Diencephalon (tissue), 1 donor: ENCODE data around the gene OR2J1. TPM values are rescaled to one million over a fixed set of nuclear protein-coding genes. Genes with fewer than 3 reads are reported as not detected.

ENCODE experiments used
- total RNA-seq: library from RNA; depleted of rRNA; stranded (reverse); fragments of >200 nt; gene quantifications from one replicate; pipeline ENCODE4 v1.2.3, GENCODE V29; 2014

The OR2J1 gene
- total RNA-seq = not detected

DNA sequence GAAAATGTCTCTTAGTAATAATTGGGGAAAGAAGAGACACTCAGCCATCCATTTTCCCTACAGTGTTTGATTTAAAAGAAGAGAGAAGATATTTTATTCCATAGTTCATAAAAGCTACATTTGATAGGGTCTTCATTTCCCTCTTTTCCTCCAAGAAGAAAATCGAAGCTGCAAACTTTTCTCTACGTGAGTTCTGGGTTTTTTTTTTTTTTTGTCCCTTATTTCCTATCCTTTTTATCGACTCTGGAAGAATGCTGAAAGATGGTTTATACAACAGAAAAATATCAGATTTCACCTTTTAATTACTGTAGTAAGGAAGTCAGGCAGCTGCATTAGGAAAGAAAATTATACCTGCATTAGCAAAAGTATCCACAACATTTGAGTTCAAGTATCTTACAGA, at the start of gene OR2J1:
Gene OR2J1 (plus strand): TSS at position 301 of the 400 bp plus-strand sequence. CDS start 1,453 bp downstream, outside the sequence.

GRCh38 chr6:29087213-29087612, 12.1 kb upstream of the OR2J1 start, which contains the start of gene OR2B3:
TSS of gene OR2B3 (minus strand) at chr6:29087313. CDS start at chr6:29087248, 65 bp downstream.

DNA sequence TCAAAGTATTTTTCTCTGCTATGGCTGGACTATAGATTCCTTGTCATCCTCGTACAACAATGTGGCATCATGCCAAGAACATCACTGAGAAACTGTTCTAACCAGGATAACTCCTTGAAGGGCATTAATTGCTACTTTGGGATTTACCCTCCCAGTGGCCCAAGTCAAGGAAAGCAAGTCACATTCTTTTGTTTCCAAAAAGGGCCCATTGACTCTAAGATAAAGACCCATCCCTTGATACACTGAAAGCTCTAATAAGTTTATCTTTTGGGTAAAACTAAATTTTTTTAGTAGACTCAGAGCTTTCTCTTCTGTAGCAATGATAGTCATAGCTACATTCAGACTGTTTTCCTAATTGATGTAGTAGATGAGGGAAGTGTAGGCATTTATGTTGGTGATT, 8.5 kb downstream of the OR2J1 start, which contains the start of gene OR2J3:
Gene OR2J3 (plus strand): TSS at position 301 of the 400 bp plus-strand sequence. CDS start 3,833 bp downstream, outside the sequence.

Other genes with a start within 250 kb of the OR2J1 start
- 69.7 TPM for gene TRIM27, start 175.5 kb upstream of the OR2J1 start, total RNA-seq
- gene ZNF311, start 94.2 kb upstream of the OR2J1 start, total RNA-seq = 5.8 TPM
- gene OR2W1, start 54.3 kb upstream of the OR2J1 start, total RNA-seq = not detected
- not detected for gene OR2B3, start 12.2 kb upstream of the OR2J1 start, total RNA-seq
- not detected for gene OR2J3, start 8.6 kb downstream of the OR2J1 start, total RNA-seq
- gene OR2J2, start 71.4 kb downstream of the OR2J1 start, total RNA-seq = 0.46 TPM
- gene OR14J1, start 202.2 kb downstream of the OR2J1 start, total RNA-seq = under 0.01 TPM